Testis (tissue), 3 donors: ENCODE results near the gene MT1F. TPM values are rescaled to one million over a fixed set of nuclear protein-coding genes. Genes with fewer than 3 reads are reported as not detected.

ENCODE experiments used
- DNase-seq: peaks from one replicate; pipeline ENCODE4 v3.0.0-alpha.2; 2019
- H3K27ac ChIP-seq, 2 donors: fragments of 200-600 bp; sonication (generic); one replicate each; pipeline ENCODE4 v1.5.1; 2019
- H3K27me3 ChIP-seq: fragments of 200-600 bp; sonication (generic); one replicate; pipeline ENCODE4 v1.5.1; 2019
- H3K36me3 ChIP-seq: fragments of 200-600 bp; sonication (generic); one replicate; pipeline ENCODE4 v1.5.1; 2017; ENCODE audit warnings: low read depth; ENCODE audit errors: missing control alignments
- H3K4me1 ChIP-seq: fragments of 200-600 bp; sonication (generic); one replicate; pipeline ENCODE4 v1.5.1; 2019
- H3K4me3 ChIP-seq, 2 donors: fragments of 200-600 bp; sonication (generic); one replicate each; pipeline ENCODE4 v1.5.1; 2017 to 2019
- H3K9me3 ChIP-seq: fragments of 200-600 bp; sonication (generic); one replicate; pipeline ENCODE4 v1.5.1; 2017
- POLR2A ChIP-seq: fragments of 450-650 bp; IDR thresholded peaks from one replicate; pipeline ENCODE4 v1.6.1; 2017; ENCODE audit warnings: antibody characterized with exemption, mild to moderate bottlenecking, moderate library complexity
- WGBS, 2 donors: methylation state at CpG; one replicate each; pipeline ENCODE4 v1.1.5; 2018; 5-methylcytosine and 5-hydroxymethylcytosine counted together
- intact Hi-C: fragments of 100-400 bp; cut with DNase I; formaldehyde crosslinking; loops from one replicate; pipeline ENCODE4 v1.15.1; 2023; ENCODE audit warnings: low total_unique reads
- polyA plus RNA-seq: library from polyadenylated mRNA; stranded (reverse); fragments of 350-450 nt; fragmentation: Illumina TruSeq; extraction: RNeasy Lipid Tissue Mini Kit (QIAGEN cat#74804); gene quantifications from one replicate; pipeline ENCODE4 v1.2.3, GENCODE V29; 2014; ENCODE audit warnings: low read depth, low replicate concordance; ENCODE audit not compliant: insufficient read depth
- total RNA-seq, 2 donors: library from RNA; depleted of rRNA; stranded (reverse); fragments of >200 nt; gene quantifications; one replicate each; pipeline ENCODE4 v1.2.3, GENCODE V29; 2016
- TF ChIP-seq, protein P1 (sequence below), 3 experiments: fragments of 450-650 bp in 2 of 3; fragments of 200-600 bp in 1 of 3; sonication (generic) in 1 of 3; IDR thresholded peaks; one replicate each; pipeline ENCODE4 v1.5.1; 2016 to 2019; ENCODE audit warnings: antibody characterized with exemption in 3 of 3, mild to moderate bottlenecking in 2 of 3, moderate library complexity in 1 of 3

Gene MT1F
- total and polyA plus RNA-seq, 3 donors from 2014 or later: 3.6 to 15.4 (median 8.1) TPM

DNA sequence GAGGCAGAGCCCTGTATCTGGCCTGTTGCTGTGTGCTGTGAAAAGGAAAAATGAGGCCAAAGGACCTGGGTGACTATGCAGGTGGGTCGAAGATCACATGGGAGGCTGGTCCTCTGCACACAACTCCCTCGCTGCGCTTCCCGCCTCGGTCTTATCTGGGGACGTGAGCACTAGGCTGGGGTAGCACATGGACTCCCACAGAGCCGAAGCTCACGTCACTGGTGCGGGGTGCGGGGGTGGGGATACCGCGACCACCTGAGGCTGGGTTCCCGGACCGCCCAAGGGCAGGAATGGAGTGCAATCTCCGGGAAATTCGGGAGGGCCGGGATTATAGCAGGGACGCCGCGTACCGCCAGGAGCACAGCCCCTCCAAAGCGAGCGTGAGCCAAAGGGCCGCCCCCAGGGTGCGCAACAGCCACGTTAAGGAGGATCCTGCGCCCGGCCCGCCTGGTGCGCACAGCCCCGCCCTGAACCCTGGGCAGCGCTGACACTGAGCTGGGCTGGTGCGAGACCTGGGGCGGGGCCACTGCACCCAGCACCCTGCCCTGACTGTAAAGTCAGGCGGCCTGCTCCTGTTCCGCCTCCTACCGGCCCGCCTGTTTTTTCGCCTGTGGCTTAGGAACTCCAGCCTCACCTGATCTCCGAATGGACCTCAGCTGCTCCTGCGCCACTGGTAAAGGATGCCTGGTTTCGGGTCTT lies 14.5 kb upstream of the MT1F start:
- Histone ChIP-seq H3K4me1 (peaks cover 17% of the 10 kb centered on the region), H3K9me3 (no peaks in the 10 kb centered on the region), H3K36me3 (no peaks in the 10 kb centered on the region), H3K27ac (no peak overlapping the region), H3K27me3 (no peaks in the 10 kb centered on the region), H3K4me3 (peak overlapping the region in 1 of 2 donors; percentile 21)
- peak; percentile 67 for DNase-seq
- no peak for TF ChIP-seq POLR2A
- WGBS, 2 donors: 5 to 7% methylated on average over 25 to 37 of the region's 42 CpGs
- intact Hi-C loops: no loop called here

DNA sequence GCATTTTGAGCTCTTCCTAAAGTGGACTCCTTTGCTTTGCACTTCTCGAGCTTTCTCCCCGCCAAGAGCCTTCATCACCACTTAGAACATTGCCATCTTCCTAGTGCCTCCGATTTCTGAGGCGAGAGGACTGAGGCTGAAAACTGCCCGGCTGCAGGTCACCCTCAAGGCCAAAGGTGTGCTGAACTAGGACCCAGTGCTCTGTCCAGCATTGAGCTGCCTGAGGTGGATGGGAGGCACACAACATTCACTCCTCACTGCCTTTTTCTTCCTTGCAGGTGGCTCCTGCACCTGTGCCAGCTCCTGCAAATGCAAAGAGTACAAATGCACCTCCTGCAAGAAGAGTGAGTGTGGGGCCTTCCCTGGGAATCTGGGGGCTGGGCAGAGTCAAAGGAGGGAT lies 13.9 kb upstream of the MT1F start:
- H3K4me1 ChIP-seq: peaks cover 11% of the 10 kb centered on the region
- H3K36me3 ChIP-seq: no peaks in the 10 kb centered on the region
- no peak for TF ChIP-seq POLR2A
- TF ChIP-seq, protein P1, sequence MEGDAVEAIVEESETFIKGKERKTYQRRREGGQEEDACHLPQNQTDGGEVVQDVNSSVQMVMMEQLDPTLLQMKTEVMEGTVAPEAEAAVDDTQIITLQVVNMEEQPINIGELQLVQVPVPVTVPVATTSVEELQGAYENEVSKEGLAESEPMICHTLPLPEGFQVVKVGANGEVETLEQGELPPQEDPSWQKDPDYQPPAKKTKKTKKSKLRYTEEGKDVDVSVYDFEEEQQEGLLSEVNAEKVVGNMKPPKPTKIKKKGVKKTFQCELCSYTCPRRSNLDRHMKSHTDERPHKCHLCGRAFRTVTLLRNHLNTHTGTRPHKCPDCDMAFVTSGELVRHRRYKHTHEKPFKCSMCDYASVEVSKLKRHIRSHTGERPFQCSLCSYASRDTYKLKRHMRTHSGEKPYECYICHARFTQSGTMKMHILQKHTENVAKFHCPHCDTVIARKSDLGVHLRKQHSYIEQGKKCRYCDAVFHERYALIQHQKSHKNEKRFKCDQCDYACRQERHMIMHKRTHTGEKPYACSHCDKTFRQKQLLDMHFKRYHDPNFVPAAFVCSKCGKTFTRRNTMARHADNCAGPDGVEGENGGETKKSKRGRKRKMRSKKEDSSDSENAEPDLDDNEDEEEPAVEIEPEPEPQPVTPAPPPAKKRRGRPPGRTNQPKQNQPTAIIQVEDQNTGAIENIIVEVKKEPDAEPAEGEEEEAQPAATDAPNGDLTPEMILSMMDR (IDR thresholded peaks at IDR 0.05): no peak
- H3K4me3 ChIP-seq: no peak overlapping the region
- no peak for DNase-seq
- no peaks in the 10 kb centered on the region for H3K27me3 ChIP-seq
- intact Hi-C loops: no loop called here
- no peak overlapping the region for H3K27ac ChIP-seq
- WGBS, 2 donors: 45 to 52% methylated on average over 5 of the region's 5 CpGs
- no peaks in the 10 kb centered on the region for H3K9me3 ChIP-seq

- no peaks in the 10 kb centered on the region for H3K9me3 ChIP-seq
- no peak overlapping the region for H3K4me3 ChIP-seq
- no peak overlapping the region for H3K27ac ChIP-seq
- WGBS, 2 donors: 73 to 87% methylated on average over 1 of the region's 1 CpG
- no peak for DNase-seq
- peaks cover 9% of the 10 kb centered on the region for H3K4me1 ChIP-seq
- intact Hi-C loops: no loop called here
- H3K27me3 ChIP-seq: no peaks in the 10 kb centered on the region
- TF ChIP-seq POLR2A: no peak
- TF ChIP-seq, protein P1 (IDR thresholded peaks at IDR 0.05): no peak
- H3K36me3 ChIP-seq: no peaks in the 10 kb centered on the region
These were observed 12.4 kb upstream of the MT1F start for GRCh38 chr16:56645311-56645710.

GRCh38 chr16:56645838-56646237 lies 11.9 kb upstream of the MT1F start:
- peaks cover 9% of the 10 kb centered on the region for H3K4me1 ChIP-seq
- H3K36me3 ChIP-seq: no peaks in the 10 kb centered on the region
- DNase-seq: no peak
- intact Hi-C loops: no loop called here
- TF ChIP-seq POLR2A: no peak
- TF ChIP-seq, protein P1 (IDR thresholded peaks at IDR 0.05): no peak
- no peak overlapping the region for H3K4me3 ChIP-seq
- H3K9me3 ChIP-seq: no peaks in the 10 kb centered on the region
- no peaks in the 10 kb centered on the region for H3K27me3 ChIP-seq
- no peak overlapping the region for H3K27ac ChIP-seq
- 0% methylated on average over 1 of the region's 1 CpG for WGBS, 2 donors

DNA sequence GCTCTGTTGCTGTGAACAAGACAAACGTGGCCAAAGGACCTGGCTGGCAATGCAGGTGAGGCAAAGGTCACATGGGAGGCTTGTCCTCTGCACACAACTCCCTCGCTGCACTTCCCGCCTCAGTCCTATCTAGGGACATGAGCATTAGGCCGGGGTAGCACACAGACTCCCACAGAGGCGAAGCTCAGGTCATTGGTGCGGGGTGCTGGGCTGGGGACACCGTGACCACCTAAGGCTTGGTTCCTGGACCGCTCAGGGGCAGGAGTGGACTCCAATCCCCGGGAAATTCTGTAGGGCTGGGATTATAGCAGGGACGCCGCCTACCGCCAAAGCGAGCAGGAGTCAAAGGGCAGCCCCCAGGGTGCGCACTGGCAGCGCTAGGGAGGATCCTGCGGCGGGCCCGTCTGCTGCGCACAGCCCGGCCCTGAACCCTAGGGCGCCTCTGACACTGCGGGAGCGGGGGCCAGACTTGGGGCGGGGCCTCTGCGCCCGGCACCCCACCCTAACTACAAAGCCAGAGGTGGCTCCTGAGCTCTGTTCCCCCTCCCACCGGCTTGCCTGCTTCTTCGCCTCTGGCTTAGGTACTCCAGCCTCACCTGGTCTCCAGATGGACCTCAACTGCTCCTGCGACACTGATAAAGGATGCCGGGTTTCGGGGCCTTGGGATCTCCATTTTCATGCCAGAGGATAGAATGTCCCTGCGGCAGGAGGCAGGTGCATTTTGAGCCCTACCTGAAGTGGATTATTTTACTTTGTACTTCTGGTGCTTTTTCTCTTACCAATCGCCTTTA lies 9.9 kb upstream of the MT1F start:
- peaks cover 8% of the 10 kb centered on the region for H3K4me1 ChIP-seq
- WGBS, 2 donors: 33 to 53% methylated on average over 7 to 33 of the region's 33 CpGs
- no peaks in the 10 kb centered on the region for H3K9me3 ChIP-seq
- H3K27me3 ChIP-seq: no peaks in the 10 kb centered on the region
- intact Hi-C loops: no loop called here
- no peak for DNase-seq
- no peaks in the 10 kb centered on the region for H3K36me3 ChIP-seq
- no peak for TF ChIP-seq POLR2A
- TF ChIP-seq, protein P1 (IDR thresholded peaks at IDR 0.05): no peak
- no peak overlapping the region for H3K27ac ChIP-seq
- no peak overlapping the region for H3K4me3 ChIP-seq
